Measurements from ENCODE around the gene SNX5. TPM values are rescaled to one million over a fixed set of nuclear protein-coding genes. Genes with fewer than 3 reads are reported as not detected.

SNX5 gene
- total RNA-seq, 1 experiment from 2014 or later: 159 TPM

DNA sequence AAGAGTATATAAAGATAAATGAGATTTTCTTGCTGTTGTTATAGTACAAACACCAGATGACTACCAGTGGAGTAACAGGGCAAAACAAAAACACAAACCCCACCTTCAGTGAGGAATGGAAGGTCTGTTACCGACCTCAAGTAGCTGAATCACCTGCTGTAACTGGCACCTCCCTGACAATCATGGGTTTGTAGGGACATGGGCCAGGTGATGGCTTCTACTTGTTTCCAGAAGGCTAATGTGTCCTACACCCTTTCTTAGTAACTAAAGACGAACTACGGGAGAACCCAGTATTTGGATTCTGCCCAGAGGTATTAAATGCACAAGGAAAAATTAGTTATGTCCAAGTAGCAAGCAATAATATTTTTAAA lies 26.8 kb downstream of the SNX5 start:
- Histone ChIP-seq H3K9me2 (ENCODE audit: insufficient read depth) (no peaks in the 10 kb centered on the region), H3K36me3 (ENCODE audit: control insufficient read depth in 1 of 2, insufficient read depth in 2 of 2, low read length in 2 of 2) (peaks cover 47 to 52% of the 10 kb centered on the region in 2 experiments), H3K79me2 (ENCODE audit: insufficient read depth, low read length) (peaks cover 24% of the 10 kb centered on the region; the same call in 1 of the 2 replicates), H3K27ac (ENCODE audit: low read depth, low read length) (no peak overlapping the region), H3K4me2 (ENCODE audit: low read length) (no peak overlapping the region), H3K4me3 (replicated peaks in 1 of 2; ENCODE audit: low read depth in 1 of 2, low read length in 2 of 2) (no peak overlapping the region), H4K20me1 (ENCODE audit: insufficient read depth) (peaks cover 4% of the 10 kb centered on the region; the same call in 1 of the 2 replicates), H3K9me3 (ENCODE audit: control insufficient read depth in 1 of 2, insufficient read depth in 1 of 2, low read depth in 1 of 2, low read length in 2 of 2) (no peaks in the 10 kb centered on the region), H3K27me3 (ENCODE audit: insufficient read depth, low read length) (no peaks in the 10 kb centered on the region), H2AFZ (ENCODE audit: low read depth, low read length, poor library complexity, severe bottlenecking) (no peak overlapping the region), H3K4me1 (ENCODE audit: control insufficient read depth in 1 of 2, insufficient read depth in 2 of 2, low read length in 2 of 2) (peaks cover 0 to 11% of the 10 kb centered on the region in 2 experiments; a peak in 1 of 4 replicates), H3K9ac (ENCODE audit: low read length) (no peak overlapping the region)
- ChIA-PET POLR2A (interaction anchor here (1.0 kb wide), 1 partner anchor 260 kb away, joined by 3 read pairs; the partner anchor contains the start of gene RRBP1), CTCF (no interaction called here), RAD21 (ENCODE audit: low non-redundant PET in 1 of 2, low total read pairs in 2 of 2, uncharacterized antibody in 2 of 2, unreplicated experiment in 2 of 2) (no interaction called here)
- no peak for ATAC-seq
- DNase-seq (ENCODE audit: low read depth, low spot score): no peak
- intact Hi-C loops (cut with micrococcal nuclease): no loop called here
- BruUV-seq (replicated peaks): no TSS peak
- TF ChIP-seq MAX (IDR thresholded peaks at IDR 0.05): no peak
- no peak for TF ChIP-seq ZBTB33 (IDR thresholded peaks at IDR 0.05; ENCODE audit: extremely low read depth, insufficient replicate concordance, low read length)
- no peak for TF ChIP-seq SIN3A (IDR thresholded peaks at IDR 0.05; ENCODE audit: low read depth)

GRCh38 chr20:17941087-17941825 lies 27.3 kb downstream of the SNX5 start:
- RAD21 ChIA-PET (ENCODE audit: low non-redundant PET in 1 of 2, low total read pairs in 2 of 2, uncharacterized antibody in 2 of 2, unreplicated experiment in 2 of 2): no interaction called here
- no peaks in the 10 kb centered on the region for H3K9me2 ChIP-seq (ENCODE audit: insufficient read depth)

More at GRCh38 chr20:17941087-17941825, 27.3 kb downstream of the SNX5 start:
- ChIA-PET CTCF (no interaction called here), POLR2A (interaction anchor here (1.0 kb wide), 1 partner anchor 259 kb away, joined by 3 read pairs; the partner anchor contains the start of gene RRBP1)
- no TSS peak for BruUV-seq (replicated peaks)
- Histone ChIP-seq H3K36me3 (ENCODE audit: control insufficient read depth in 1 of 2, insufficient read depth in 2 of 2, low read length in 2 of 2) (peaks cover 42 to 46% of the 10 kb centered on the region in 2 experiments), H4K20me1 (ENCODE audit: insufficient read depth) (peaks cover 4% of the 10 kb centered on the region; the same call in 1 of the 2 replicates), H3K27me3 (ENCODE audit: insufficient read depth, low read length) (no peaks in the 10 kb centered on the region), H3K4me1 (ENCODE audit: control insufficient read depth in 1 of 2, insufficient read depth in 2 of 2, low read length in 2 of 2) (peaks cover 0 to 11% of the 10 kb centered on the region in 2 experiments; a peak in 1 of 4 replicates), H3K79me2 (ENCODE audit: insufficient read depth, low read length) (peaks cover 19% of the 10 kb centered on the region; the same call in 1 of the 2 replicates), H3K27ac (ENCODE audit: low read depth, low read length) (peak overlapping the region; percentile 25; the same call in 1 of the 2 replicates), H3K9ac (ENCODE audit: low read length) (no peak overlapping the region), H3K4me2 (ENCODE audit: low read length) (no peak overlapping the region), H3K9me3 (ENCODE audit: control insufficient read depth in 1 of 2, insufficient read depth in 1 of 2, low read depth in 1 of 2, low read length in 2 of 2) (no peaks in the 10 kb centered on the region), H2AFZ (ENCODE audit: low read depth, low read length, poor library complexity, severe bottlenecking) (no peak overlapping the region), H3K4me3 (replicated peaks in 1 of 2; ENCODE audit: low read depth in 1 of 2, low read length in 2 of 2) (no peak overlapping the region)
- intact Hi-C loops (cut with micrococcal nuclease): no loop called here
- no peak for DNase-seq (ENCODE audit: low read depth, low spot score)
- TF ChIP-seq ELF1 (IDR thresholded peaks at IDR 0.05; ENCODE audit: borderline replicate concordance, low read depth): no peak
- TF ChIP-seq YY1 (IDR thresholded peaks at IDR 0.05; ENCODE audit: extremely low read depth, insufficient replicate concordance, low read depth, low read length): no peak
- TF ChIP-seq ZNF274 (IDR thresholded peaks at IDR 0.05; ENCODE audit: low read depth, low read length): no peak
- TF ChIP-seq RAD21 (IDR thresholded peaks at IDR 0.05; ENCODE audit: low read depth): no peak
- ATAC-seq: no peak

Measured in HCT116 (cell line).